NCI-H146 treated with DMSO at 0.1 percent for 48 hours (cell line): ENCODE data around the gene OR56B4.
"Not testable (repeated sequence)": the region's sequence is repeated elsewhere in the genome, so short reads cannot be mapped to it uniquely, and the experiment has no call there.

ENCODE experiments used
- DNase-seq: peaks from one replicate; lab custom pipeline; 2025; ENCODE audit not compliant: unreplicated experiment; lab: John Stamatoyannopoulos, UW

Gene OR56B4, protein sequence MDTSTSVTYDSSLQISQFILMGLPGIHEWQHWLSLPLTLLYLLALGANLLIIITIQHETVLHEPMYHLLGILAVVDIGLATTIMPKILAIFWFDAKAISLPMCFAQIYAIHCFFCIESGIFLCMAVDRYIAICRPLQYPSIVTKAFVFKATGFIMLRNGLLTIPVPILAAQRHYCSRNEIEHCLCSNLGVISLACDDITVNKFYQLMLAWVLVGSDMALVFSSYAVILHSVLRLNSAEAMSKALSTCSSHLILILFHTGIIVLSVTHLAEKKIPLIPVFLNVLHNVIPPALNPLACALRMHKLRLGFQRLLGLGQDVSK

DNA sequence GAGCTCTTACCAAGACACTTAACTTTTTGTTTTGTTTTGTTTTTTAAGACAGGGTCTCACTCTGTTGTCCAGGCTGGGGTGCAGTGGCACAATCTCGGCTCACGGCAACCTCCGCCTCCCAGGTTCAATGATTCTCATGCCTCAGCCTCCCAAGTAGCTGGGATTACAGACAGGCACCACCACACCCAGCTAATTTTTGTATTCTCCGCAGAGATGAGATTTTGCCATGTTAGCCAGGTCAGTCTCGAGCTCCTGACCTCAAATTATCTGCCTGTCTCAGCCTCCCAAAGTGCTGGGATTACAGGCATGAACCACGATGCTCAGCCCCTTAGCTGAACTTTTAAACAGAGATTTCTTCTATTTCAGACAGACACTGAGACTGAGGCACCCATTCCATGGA, at the start of gene OR56B4:
OR56B4 (plus strand) TSS at position 301 of the 400 bp plus-strand sequence; CDS start at position 396, 95 bp downstream.
- DNase-seq, result not testable (repeated sequence)

DNA sequence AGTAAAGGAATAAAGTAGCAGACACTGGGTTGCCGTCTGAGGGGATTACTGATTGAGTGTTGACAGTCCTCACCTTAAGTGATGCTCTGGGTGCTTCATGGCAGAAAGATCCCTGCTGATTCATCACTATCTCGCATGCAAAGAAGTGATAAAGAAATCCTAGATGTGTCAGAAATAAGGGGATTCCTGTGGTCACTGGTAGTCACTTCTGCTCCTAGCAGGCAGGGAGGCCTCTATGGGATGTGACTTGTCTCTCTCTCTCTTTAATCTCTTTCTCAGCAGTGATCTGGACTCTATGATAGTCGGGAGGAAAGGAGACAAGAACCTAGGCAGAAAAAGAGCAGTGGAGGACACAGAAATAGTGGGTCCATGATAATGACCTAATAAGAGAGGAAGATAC, 46.0 kb upstream of the OR56B4 start:
- no peak for DNase-seq

GRCh38 chr11:6062691-6063358, 44.7 kb upstream of the OR56B4 start:
- DNase-seq, result no peak

GRCh38 chr11:6067502-6067901, 40.0 kb upstream of the OR56B4 start:
- DNase-seq, result no peak

GRCh38 chr11:6076443-6076842, 31.0 kb upstream of the OR56B4 start:
- DNase-seq, result not testable (repeated sequence)

GRCh38 chr11:6077723-6078122, 29.8 kb upstream of the OR56B4 start:
- no peak for DNase-seq

GRCh38 chr11:6079463-6079862, 28.0 kb upstream of the OR56B4 start:
- DNase-seq, result no peak

DNA sequence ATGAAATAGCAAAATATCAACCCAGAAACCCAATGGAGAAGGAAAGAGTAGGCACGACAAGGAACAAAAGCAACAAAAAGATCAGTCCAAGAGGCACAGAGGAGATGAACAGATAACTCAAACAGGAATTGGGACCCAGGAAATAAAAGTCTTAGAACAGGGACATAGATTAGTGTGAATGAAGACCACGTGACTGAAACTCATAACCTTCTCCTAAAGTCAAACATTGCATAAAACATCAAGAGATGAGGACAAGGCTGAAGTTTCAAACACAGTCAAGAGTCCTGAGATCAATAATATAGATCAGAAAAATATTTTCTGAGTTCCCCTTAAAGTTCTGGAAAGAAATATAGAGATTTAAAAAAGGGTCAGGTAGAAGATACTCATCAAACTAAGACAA, 24.4 kb upstream of the OR56B4 start:
- DNase-seq, result no peak

DNA sequence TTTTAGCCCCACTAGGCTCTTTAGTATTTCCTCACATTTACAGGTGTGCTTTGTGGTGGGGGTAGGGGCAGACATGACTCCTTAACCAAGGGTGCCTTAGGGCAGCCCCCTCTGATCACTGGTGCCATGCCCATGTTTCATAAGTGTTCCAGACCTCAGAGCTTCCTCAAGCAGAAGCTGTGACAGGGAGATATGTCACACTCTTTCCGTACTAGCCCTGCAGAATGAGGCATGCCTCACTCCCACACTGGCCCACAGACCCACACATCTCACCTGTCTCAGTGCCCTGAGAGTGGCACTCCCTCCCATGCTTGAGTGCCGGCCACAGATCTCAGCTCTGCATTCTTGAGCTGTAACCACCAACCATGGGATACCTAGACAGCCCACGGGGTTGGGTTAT, 22.9 kb upstream of the OR56B4 start:
- DNase-seq, result no peak

GRCh38 chr11:6094186-6094585, 13.3 kb upstream of the OR56B4 start:
- DNase-seq, result no peak

DNA sequence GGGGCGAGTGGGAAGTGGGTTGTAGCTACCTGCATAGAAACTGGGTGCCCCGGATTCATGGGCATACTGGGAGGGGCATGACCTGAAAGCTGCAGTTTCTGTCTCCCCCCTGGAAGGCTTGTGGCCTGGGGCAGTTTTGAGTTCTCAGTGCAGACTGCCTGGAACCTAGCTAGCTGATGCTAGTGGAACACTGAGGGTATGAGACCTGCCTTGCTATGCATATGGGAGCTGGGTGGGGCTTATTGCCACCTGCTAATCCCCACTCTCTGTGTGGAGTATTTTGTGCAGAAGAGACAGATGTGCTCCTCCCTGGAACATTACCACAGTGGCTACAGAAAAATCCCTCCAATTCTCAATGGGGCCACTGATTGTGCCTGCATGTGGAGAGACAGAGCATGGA, 11.7 kb upstream of the OR56B4 start:
- no peak for DNase-seq

DNA sequence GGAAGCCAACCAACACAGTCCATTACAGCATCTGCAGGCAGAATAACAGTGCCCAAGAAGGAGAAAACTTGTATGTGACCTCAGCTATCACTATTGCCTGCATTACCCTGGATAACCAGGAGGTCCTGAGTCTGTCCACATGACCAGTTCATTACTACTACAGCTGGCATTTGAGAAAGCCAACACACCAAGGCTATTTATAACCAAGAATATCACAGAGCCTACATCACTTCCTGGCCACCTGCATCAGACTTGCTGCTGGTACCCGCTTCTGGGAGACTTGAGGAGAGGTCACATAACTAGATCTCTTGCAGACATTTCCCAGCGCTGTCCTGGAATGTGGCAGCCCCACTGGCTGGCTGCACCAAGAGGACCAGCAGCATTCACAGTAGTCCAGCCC, 11.1 kb upstream of the OR56B4 start:
- DNase-seq, result no peak

GRCh38 chr11:6099577-6099976, 7.9 kb upstream of the OR56B4 start:
- DNase-seq, result no peak

GRCh38 chr11:6110011-6110410, 2.5 kb downstream of the OR56B4 start:
- no peak for DNase-seq

- DNase-seq, result no peak
Measured at GRCh38 chr11:6111673-6112072, 4.2 kb downstream of the OR56B4 start.

GRCh38 chr11:6116638-6117037, 9.2 kb downstream of the OR56B4 start:
- no peak for DNase-seq

DNA sequence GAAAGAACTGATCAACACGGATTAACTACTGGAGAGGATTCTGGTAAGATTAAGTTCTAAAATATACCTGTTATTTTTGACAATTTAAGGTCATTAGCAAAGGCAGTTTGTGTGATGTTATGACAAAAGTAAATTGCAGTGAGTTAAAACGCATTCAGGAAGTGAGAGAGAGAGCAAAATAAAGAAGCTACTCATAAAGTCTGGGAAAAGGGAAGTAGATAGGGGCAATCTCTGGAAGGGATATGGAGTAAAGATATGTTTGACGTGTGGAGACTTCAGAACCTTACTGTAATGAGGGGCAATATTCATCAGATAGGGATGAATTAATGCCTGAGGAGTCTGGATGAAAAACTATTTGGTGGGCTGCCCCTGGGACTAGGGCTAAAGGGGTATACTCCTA, 16.8 kb downstream of the OR56B4 start:
- DNase-seq, result no peak

- no peak for DNase-seq
Measured at GRCh38 chr11:6127881-6128280, 20.4 kb downstream of the OR56B4 start.

DNA sequence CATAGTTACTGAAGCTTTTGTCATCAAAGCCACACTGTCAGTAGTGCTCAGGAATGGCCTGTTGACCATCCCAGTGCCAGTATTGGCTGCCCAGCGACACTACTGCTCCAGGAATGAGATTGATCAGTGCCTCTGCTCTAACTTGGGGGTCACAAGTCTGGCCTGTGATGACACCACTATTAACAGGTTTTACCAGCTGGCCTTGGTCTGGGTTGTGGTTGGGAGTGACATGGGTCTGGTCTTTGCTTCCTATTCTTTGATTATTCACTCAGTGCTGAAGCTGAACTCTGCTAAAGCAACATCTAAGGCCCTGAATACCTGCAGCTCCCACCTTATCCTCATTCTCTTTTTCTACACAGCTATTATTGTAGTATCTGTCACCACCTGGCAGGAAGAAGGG, 21.5 kb downstream of the OR56B4 start:
- no peak for DNase-seq

DNA sequence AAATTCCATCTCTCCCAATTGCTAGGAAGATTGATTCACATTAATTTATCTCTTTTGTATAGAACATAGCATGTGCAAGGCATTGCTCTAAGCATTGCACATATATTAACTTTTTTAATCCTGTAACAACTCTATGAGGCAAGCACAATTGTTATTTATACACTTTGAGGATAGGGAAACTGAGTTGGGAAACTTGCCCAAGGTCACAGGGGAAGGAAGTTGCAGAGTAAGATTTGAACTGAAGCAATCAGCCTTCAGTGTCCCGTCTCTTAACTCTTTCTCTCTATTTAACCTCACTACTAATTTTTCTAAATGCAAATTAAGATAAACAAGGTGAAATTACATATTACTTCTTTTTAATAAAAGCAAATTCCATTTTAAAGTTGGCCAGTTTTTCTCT, 22.2 kb downstream of the OR56B4 start:
- no peak for DNase-seq

- no peak for DNase-seq
Measured at GRCh38 chr11:6132431-6132830, 24.9 kb downstream of the OR56B4 start.

DNA sequence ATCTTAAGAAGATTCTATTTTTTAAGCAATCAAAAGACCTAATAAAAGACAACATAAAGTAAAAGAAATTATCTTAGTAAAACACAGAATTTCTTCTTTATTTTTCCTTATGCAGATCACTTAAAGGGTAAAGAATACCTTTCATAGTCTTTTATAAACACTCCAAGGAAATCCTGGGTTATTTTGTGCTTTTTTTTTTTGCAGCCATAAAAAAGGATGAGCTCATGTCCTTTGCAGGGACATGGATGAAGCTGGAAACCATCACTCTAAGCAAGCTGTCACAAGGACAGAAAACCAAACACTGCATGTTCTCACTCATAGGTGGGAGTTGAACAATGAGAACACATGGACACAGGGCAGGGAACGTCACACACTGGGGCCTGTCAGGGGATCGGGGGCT, 28.5 kb downstream of the OR56B4 start:
- not testable (repeated sequence) for DNase-seq

DNA sequence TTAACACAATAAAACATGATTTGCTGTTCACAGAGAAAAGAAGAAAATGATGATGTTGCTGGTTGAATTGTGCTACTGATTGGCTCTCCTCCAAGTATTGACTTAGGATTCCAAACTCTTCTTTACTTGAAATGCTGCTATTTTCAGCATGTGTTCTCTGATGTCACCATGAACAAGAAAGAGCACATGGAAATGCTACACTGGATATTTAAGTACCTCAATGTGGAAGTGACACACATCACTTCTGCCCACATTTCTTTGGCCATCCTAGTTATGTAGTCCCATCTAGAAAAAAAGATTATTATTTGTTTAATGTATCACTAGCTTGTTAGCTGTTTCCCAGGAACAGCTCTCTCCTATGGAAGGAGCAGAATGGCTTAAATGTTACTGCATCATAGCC, 35.5 kb downstream of the OR56B4 start:
- peak; percentile 45 for DNase-seq
